Heart left ventricle (tissue), 16 donors: Measurements from ENCODE around the gene EVI2A. TPM values are rescaled to one million over a fixed set of nuclear protein-coding genes. Genes with fewer than 3 reads are reported as not detected.

Source experiments
- ATAC-seq, 4 donors: fragments of 200-7000 bp; cut with Tn5 transposase; one replicate each; pipeline ENCODE4 v1.9.1; 2020 to 2022; ENCODE audit warnings: moderate library complexity in 4 of 4, mild to moderate bottlenecking in 3 of 4, moderate number of reproducible peaks in 1 of 4
- DNase-seq, 5 donors: peaks; one replicate each; pipeline ENCODE4 v3.0.0-alpha.2; 2020
- H3K27ac ChIP-seq, 12 donors: fragments of 200-600 bp; sonication (generic) in 4 of 12; one replicate each; pipeline versions ENCODE4 v1.5.0 to v1.8.0; 2016 to 2022; ENCODE audit warnings: mild to moderate bottlenecking in 2 of 12
- H3K27me3 ChIP-seq, 9 donors: fragments of 200-600 bp; sonication (generic) in 2 of 9; one replicate each; pipeline versions ENCODE4 v1.5.1 to v1.8.0; 2016 to 2022; ENCODE audit warnings: mild to moderate bottlenecking in 3 of 9
- H3K36me3 ChIP-seq, 9 donors: fragments of 200-600 bp; sonication (generic) in 2 of 9; one replicate each; pipeline versions ENCODE4 v1.5.0 to v1.8.0; 2018 to 2022; ENCODE audit warnings: mild to moderate bottlenecking in 2 of 9
- H3K4me1 ChIP-seq, 12 donors: fragments of 200-600 bp; sonication (generic) in 4 of 12; one replicate each; pipeline versions ENCODE4 v1.5.0 to v1.8.0; 2016 to 2022; ENCODE audit warnings: mild to moderate bottlenecking in 3 of 12
- H3K4me3 ChIP-seq, 12 donors: fragments of 200-600 bp; sonication (generic) in 4 of 12; one replicate each; pipeline versions ENCODE4 v1.5.0 to v1.8.0; 2017 to 2022; ENCODE audit warnings: mild to moderate bottlenecking in 9 of 12, moderate library complexity in 4 of 12
- H3K9me3 ChIP-seq, 12 donors: fragments of 200-600 bp; sonication (generic) in 4 of 12; one replicate each; pipeline versions ENCODE4 v1.5.0 to v1.8.0; 2016 to 2022; ENCODE audit warnings: mild to moderate bottlenecking in 1 of 12
- POLR2A ChIP-seq, 2 donors: fragments of 450-650 bp; IDR thresholded peaks; one replicate each; pipeline ENCODE4 v1.6.1; 2017; ENCODE audit warnings: antibody characterized with exemption in 2 of 2, mild to moderate bottlenecking in 2 of 2, moderate library complexity in 2 of 2
- WGBS, 4 donors: extraction: QIAGEN DNeasy Blood & Tissue Kit in 2 of 4; methylation state at CpG; one replicate each; pipeline versions ENCODE4 v1.1.5 to v1.1.7; 2013 to 2018; 5-methylcytosine and 5-hydroxymethylcytosine counted together
- intact Hi-C, 10 donors: fragments of 100-400 bp; cut with DNase I; formaldehyde crosslinking; loops; one replicate each; pipeline versions ENCODE4 v1.11.1 to v1.14.2; 2022
- polyA plus RNA-seq, 2 donors: library from polyadenylated mRNA; stranded (reverse); fragments of 200-250 nt; gene quantifications; one replicate each; pipeline ENCODE4 v1.2.3, GENCODE V29; 2013
- total RNA-seq, 9 donors: library from RNA; depleted of rRNA in 2 of 9; stranded (reverse); fragments of >200 nt in 2 of 9; fragmentation: NEBNext Ultra II Directional in 3 of 9; extraction: Animal tissue kit (Norgen Biotek cat#: 25700) in 3 of 9; gene quantifications; one replicate each; pipeline versions ENCODE4 v1.1.0 to v1.2.4, GENCODE V29; 2016 to 2023
- TF ChIP-seq, protein P1 (sequence below), 12 donors: fragments of 200-600 bp; sonication (generic) in 4 of 12; IDR thresholded peaks; one replicate each; pipeline versions ENCODE4 v1.5.0 to v1.8.0; 2018 to 2022; ENCODE audit warnings: antibody characterized with exemption in 12 of 12, mild to moderate bottlenecking in 5 of 12
- donor health status: ischemic (EF 13 %, LVEDD 7.1; RV severe dilation, severe dysfunction).
- donor health status: healthy with polysubstance abuse.
- donor health status: DM: no; HTN: yes; CAD: no.
- donor health status: DM: no; HTN: no; CAD: no.
- donor health status: ischemic (EF 25% LVEDD 6.9; RV normal size, moderate dysfunction).
- donor health status: ischemic (EF 25% LVEDD 5.7; RV mildly dilated, moderate dysfunction).
- donor health status: healthy.
- donor health status: DM: yes; HTN: yes; CAD: no.
- donor health status: ischemic (EF 35%, LVEDD 5.7; RV mildly dilated, moderate dysfunction).
- donor health status: nonischemic (EF 11% LVEDD 7.7; RV severe dilation, severe dysfunction).
- donor health status: DM: yes; HTN: yes; CAD: no.
- donor health status: PGD.
- donor health status: ischemic (EF 29% LVEDD 5.4; RV normal size, mild dysfunction).
- donor health status: nonischemic (EF 23%, LVEDD 6.1; RV moderate dilation, normal function).

Gene EVI2A
- total and polyA plus RNA-seq, 11 donors, result 0.63 to 13.3 (median 1.9) TPM

DNA sequence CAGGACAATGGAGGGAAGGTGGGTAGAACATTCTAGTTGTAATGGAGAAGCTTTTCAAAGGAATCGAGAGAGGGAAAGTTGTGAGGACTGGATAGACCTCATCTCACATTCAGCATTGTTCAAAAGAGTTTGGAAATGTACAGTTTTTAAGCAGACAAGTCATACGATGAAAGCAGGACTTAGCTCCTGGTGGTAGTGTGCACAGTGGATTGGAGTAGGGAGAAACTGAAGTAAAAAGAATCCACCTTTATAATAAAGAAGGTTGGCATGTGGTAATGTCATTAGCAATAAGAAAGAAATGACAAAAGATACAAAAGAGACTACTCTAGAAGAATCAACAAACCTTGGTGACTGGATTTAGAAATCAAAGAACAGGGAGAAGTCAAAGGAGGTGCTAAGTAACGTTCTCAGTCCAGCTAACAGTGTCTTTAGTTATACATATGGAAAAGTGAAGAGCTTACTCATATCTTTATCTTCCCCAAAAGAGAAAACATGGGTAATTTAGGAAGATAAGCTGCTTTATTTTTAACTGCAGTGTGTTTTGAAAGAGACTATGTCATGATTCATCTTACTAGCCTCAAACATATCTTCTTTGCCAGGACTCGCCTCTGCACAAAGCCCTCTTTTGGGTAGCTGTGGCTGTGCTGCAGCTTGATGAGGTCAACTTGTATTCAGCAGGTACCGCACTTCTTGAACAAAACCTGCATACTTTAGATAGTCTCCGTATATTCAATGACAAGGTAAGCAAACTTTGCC, 18.7 kb upstream of the EVI2A start:
- Histone ChIP-seq H3K4me3 (no peak overlapping the region), H3K36me3 (peaks cover 0 to 96% (median 64%) of the 10 kb centered on the region in 9 donors), H3K27me3 (no peaks in the 10 kb centered on the region), H3K9me3 (no peaks in the 10 kb centered on the region), H3K27ac (peak overlapping the region in 2 of 12 donors; percentile 9 to 11), H3K4me1 (peaks cover 0 to 13% (median 1%) of the 10 kb centered on the region in 12 donors)
- intact Hi-C loops, result no loop called here
- no peak for DNase-seq
- 61 to 76% (median 72%) methylated on average over 6 of the region's 6 CpGs for WGBS, 4 donors
- TF ChIP-seq, protein P1, sequence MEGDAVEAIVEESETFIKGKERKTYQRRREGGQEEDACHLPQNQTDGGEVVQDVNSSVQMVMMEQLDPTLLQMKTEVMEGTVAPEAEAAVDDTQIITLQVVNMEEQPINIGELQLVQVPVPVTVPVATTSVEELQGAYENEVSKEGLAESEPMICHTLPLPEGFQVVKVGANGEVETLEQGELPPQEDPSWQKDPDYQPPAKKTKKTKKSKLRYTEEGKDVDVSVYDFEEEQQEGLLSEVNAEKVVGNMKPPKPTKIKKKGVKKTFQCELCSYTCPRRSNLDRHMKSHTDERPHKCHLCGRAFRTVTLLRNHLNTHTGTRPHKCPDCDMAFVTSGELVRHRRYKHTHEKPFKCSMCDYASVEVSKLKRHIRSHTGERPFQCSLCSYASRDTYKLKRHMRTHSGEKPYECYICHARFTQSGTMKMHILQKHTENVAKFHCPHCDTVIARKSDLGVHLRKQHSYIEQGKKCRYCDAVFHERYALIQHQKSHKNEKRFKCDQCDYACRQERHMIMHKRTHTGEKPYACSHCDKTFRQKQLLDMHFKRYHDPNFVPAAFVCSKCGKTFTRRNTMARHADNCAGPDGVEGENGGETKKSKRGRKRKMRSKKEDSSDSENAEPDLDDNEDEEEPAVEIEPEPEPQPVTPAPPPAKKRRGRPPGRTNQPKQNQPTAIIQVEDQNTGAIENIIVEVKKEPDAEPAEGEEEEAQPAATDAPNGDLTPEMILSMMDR (IDR thresholded peaks at IDR 0.05), result no peak
- TF ChIP-seq POLR2A (IDR thresholded peaks at IDR 0.05), result no peak
- peak in 3 of 4 donors; percentile 42 to 77 (median 56) for ATAC-seq

DNA sequence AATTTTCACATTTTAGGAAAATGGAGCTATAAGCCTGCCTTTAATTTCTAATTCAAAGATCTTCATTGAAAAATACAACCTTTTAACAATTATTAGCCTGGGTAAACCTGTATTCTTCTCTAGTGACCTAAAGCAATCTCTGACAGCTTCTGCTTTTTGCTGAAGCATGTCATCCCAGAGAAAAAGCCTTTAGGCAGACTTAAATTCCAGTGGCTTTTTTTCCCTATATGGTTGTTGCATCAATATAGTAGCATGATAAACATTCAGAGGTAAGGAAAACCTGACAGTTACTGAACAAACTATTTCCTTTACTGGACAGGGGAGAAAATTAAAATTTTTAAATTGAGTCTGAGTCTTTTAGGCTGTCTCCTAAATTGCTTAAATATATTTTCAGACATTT, 7.8 kb upstream of the EVI2A start:
- H3K9me3 ChIP-seq, result no peaks in the 10 kb centered on the region
- no peak overlapping the region for H3K4me3 ChIP-seq
- DNase-seq (no peak), ATAC-seq (no peak)
- no peak overlapping the region for H3K27ac ChIP-seq
- no peaks in the 10 kb centered on the region for H3K4me1 ChIP-seq
- intact Hi-C loops, result no loop called here
- H3K27me3 ChIP-seq, result no peaks in the 10 kb centered on the region
- TF ChIP-seq, protein P1 (IDR thresholded peaks at IDR 0.05), result no peak
- TF ChIP-seq POLR2A (IDR thresholded peaks at IDR 0.05), result no peak
- H3K36me3 ChIP-seq, result peaks cover 0 to 76% (median 32%) of the 10 kb centered on the region in 9 donors

DNA sequence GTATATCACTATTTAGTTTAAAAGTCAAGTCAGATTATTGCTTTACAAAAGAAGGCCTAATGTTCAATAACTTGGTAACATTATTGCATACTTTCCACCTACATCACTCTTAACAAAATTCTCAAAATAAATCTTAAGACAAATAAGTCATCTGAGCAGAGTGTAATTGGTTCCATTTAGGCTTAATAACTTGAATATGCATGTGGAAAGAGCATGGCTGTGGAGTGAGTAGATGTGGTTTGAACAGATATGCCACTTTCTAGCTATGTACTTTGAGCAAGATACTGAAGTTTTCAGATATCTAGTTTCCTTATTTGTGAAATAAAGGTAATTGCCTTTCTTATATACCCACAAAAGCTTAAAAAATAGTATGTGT, 6.7 kb upstream of the EVI2A start:
- peaks cover 0 to 68% (median 32%) of the 10 kb centered on the region in 9 donors for H3K36me3 ChIP-seq
- intact Hi-C loops, result no loop called here
- H3K9me3 ChIP-seq, result no peaks in the 10 kb centered on the region
- ATAC-seq (no peak), DNase-seq (no peak)
- no peak overlapping the region for H3K4me3 ChIP-seq
- no peaks in the 10 kb centered on the region for H3K4me1 ChIP-seq
- H3K27ac ChIP-seq, result no peak overlapping the region
- no peaks in the 10 kb centered on the region for H3K27me3 ChIP-seq
- TF ChIP-seq, protein P1 (IDR thresholded peaks at IDR 0.05), result no peak
- no peak for TF ChIP-seq POLR2A (IDR thresholded peaks at IDR 0.05)

DNA sequence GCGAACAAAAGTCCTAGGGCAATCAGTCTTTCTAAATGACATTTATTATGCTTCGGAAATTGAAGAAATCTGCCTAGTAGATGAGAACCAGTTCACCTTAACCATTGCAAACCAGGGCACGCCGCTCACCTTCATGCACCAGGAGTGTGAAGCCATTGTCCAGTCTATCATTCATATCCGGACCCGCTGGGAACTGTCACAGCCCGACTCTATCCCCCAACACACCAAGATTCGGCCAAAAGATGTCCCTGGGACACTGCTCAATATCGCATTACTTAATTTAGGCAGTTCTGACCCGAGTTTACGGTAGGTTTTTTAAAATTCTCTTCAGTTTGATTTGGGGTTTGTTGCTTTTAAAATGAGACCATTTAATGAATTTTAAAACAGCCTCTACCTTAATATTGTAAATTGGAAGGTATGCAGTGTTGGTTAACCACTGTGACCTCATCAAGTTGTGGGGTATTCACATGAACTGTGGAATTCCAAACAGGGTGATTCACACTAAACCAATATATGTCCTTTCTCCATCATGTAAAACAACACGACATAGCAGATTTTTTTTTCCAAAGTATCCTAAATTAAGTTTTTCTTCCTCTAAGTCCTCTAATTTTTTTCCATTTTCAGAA, 6.2 kb upstream of the EVI2A start:
- no peaks in the 10 kb centered on the region for H3K9me3 ChIP-seq
- intact Hi-C loops, result no loop called here
- ATAC-seq (no peak), DNase-seq (no peak)
- no peak overlapping the region for H3K4me3 ChIP-seq
- no peaks in the 10 kb centered on the region for H3K4me1 ChIP-seq
- no peak overlapping the region for H3K27ac ChIP-seq
- WGBS, 4 donors, result 95 to 98% (median 97%) methylated on average over 12 of the region's 12 CpGs
- no peaks in the 10 kb centered on the region for H3K27me3 ChIP-seq
- H3K36me3 ChIP-seq, result peaks cover 0 to 64% (median 32%) of the 10 kb centered on the region in 9 donors
- no peak for TF ChIP-seq POLR2A (IDR thresholded peaks at IDR 0.05)
